ENCODE data around the gene ABHD5.

The ABHD5 gene

GRCh38 chr3:43735618-43736017 is 44.9 kb downstream of the ABHD5 start:
- Histone ChIP-seq H3K36me3 (ENCODE audit: low read depth) (no peaks in the 10 kb centered on the region), H3K4me1 (ENCODE audit: insufficient read depth, poor library complexity, severe bottlenecking) (peaks cover 2% of the 10 kb centered on the region), H3K27ac (ENCODE audit: poor library complexity, severe bottlenecking) (no peak overlapping the region), H3K9me3 (ENCODE audit: severe bottlenecking) (no peaks in the 10 kb centered on the region), H3K4me3 (ENCODE audit: severe bottlenecking) (no peak overlapping the region), H3K27me3 (ENCODE audit: insufficient read depth, poor library complexity, severe bottlenecking) (no peaks in the 10 kb centered on the region)
- no peak for ATAC-seq (ENCODE audit: low read depth)
- no peak for DNase-seq (ENCODE audit: low spot score)
- TF ChIP-seq, protein P1, sequence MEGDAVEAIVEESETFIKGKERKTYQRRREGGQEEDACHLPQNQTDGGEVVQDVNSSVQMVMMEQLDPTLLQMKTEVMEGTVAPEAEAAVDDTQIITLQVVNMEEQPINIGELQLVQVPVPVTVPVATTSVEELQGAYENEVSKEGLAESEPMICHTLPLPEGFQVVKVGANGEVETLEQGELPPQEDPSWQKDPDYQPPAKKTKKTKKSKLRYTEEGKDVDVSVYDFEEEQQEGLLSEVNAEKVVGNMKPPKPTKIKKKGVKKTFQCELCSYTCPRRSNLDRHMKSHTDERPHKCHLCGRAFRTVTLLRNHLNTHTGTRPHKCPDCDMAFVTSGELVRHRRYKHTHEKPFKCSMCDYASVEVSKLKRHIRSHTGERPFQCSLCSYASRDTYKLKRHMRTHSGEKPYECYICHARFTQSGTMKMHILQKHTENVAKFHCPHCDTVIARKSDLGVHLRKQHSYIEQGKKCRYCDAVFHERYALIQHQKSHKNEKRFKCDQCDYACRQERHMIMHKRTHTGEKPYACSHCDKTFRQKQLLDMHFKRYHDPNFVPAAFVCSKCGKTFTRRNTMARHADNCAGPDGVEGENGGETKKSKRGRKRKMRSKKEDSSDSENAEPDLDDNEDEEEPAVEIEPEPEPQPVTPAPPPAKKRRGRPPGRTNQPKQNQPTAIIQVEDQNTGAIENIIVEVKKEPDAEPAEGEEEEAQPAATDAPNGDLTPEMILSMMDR (IDR thresholded peaks at IDR 0.05; ENCODE audit: poor library complexity, severe bottlenecking), result no peak

DNA sequence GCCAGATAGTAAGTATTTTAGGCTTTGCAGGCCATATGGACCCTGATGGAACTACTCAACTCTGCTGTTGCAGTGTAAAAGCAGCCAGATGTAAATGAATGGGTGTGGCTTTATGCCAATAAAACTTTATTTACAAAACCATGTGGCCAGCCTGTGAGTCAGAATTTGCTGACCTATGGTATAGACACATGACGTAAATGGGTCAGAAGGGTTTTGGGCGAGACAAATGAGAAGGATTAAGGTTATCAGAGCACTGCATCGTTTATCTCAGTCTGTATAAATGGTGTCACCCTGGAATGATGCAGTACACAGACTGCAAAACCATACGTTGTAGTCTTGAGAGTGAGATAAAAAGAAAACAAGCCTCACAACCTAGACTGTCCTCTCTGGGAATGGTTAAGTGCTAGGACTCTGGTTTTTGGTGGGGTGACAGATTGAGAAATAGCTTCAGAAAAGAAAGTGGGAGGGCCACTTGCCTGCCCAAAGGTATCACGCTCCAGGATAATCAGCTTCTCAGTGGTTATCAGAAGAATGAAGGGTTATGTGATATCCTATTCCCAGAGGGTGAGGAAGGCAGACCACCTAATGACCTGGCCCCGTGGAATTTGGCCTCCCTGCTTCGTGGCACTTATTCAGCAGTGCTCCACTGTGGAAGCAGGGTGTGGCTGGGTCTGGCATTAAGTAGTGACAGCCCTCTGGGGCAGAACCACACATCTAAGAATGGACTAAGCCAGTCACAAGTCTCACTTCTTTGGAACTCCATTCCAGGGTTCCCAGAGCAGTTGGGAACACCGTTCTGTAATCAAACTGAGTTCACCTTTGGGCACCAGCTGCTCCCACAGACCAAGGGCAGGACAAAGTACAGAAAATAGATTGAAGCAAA is 46.1 kb downstream of the ABHD5 start:
- TF ChIP-seq, protein P1 (IDR thresholded peaks at IDR 0.05; ENCODE audit: poor library complexity, severe bottlenecking), result no peak
- ATAC-seq (ENCODE audit: low read depth) (no peak), DNase-seq (ENCODE audit: low spot score) (no peak)
- H3K27me3 ChIP-seq (ENCODE audit: insufficient read depth, poor library complexity, severe bottlenecking), result no peaks in the 10 kb centered on the region
- peaks cover 2% of the 10 kb centered on the region for H3K4me1 ChIP-seq (ENCODE audit: insufficient read depth, poor library complexity, severe bottlenecking)
- H3K27ac ChIP-seq (ENCODE audit: poor library complexity, severe bottlenecking), result no peak overlapping the region
- H3K4me3 ChIP-seq (ENCODE audit: severe bottlenecking), result no peak overlapping the region
- no peaks in the 10 kb centered on the region for H3K9me3 ChIP-seq (ENCODE audit: severe bottlenecking)
- no peaks in the 10 kb centered on the region for H3K36me3 ChIP-seq (ENCODE audit: low read depth)

DNA sequence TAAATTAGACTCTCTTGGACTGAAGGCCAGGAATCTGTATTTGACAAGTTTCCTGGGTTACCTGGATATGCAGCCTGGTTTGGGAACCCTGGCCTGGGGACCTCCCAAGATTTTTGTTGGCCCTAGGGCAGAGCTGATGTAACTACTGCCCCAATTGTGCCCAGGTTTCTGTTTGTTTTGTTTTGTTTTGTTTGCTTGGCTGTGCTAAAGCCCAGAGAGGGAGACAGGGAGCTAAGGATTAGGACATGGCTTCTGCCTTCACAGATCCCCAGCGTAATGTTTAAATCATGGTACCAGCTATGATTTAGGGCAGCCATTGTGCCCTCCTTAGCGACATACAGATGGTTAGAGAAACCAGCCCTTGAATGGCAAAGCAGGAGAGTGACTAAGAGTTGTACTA is 47.6 kb downstream of the ABHD5 start:
- H3K27ac ChIP-seq (ENCODE audit: poor library complexity, severe bottlenecking), result no peak overlapping the region
- no peak overlapping the region for H3K4me3 ChIP-seq (ENCODE audit: severe bottlenecking)
- no peaks in the 10 kb centered on the region for H3K36me3 ChIP-seq (ENCODE audit: low read depth)
- H3K4me1 ChIP-seq (ENCODE audit: insufficient read depth, poor library complexity, severe bottlenecking), result peaks cover 2% of the 10 kb centered on the region
- ATAC-seq (ENCODE audit: low read depth), result no peak
- no peaks in the 10 kb centered on the region for H3K27me3 ChIP-seq (ENCODE audit: insufficient read depth, poor library complexity, severe bottlenecking)
- DNase-seq (ENCODE audit: low spot score), result no peak
- no peaks in the 10 kb centered on the region for H3K9me3 ChIP-seq (ENCODE audit: severe bottlenecking)
- TF ChIP-seq, protein P1 (IDR thresholded peaks at IDR 0.05; ENCODE audit: poor library complexity, severe bottlenecking), result no peak

DNA sequence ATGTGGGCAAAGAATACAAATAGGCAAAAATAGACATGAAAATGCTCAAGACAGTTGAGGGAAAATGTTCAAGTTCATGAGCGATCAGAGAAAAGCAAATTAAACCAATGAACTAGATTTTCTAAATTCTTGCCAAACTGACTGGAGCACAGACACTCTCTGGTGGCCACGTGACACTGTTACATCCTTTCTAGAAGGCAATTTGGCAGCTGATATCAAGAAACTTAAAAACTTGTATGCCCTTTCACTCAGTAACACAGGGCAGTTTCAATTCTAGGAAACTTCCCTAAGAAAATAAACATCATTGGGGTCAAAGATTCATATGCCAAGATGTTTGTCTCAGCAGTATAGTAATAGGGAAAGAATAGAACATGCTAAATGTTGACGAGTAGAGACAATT is 52.2 kb downstream of the ABHD5 start:
- peaks cover 1% of the 10 kb centered on the region for H3K4me1 ChIP-seq (ENCODE audit: insufficient read depth, poor library complexity, severe bottlenecking)
- no peaks in the 10 kb centered on the region for H3K9me3 ChIP-seq (ENCODE audit: severe bottlenecking)
- no peak overlapping the region for H3K27ac ChIP-seq (ENCODE audit: poor library complexity, severe bottlenecking)
- no peaks in the 10 kb centered on the region for H3K36me3 ChIP-seq (ENCODE audit: low read depth)
- H3K27me3 ChIP-seq (ENCODE audit: insufficient read depth, poor library complexity, severe bottlenecking), result no peaks in the 10 kb centered on the region
- no peak overlapping the region for H3K4me3 ChIP-seq (ENCODE audit: severe bottlenecking)
- no peak for ATAC-seq (ENCODE audit: low read depth)
- TF ChIP-seq, protein P1 (IDR thresholded peaks at IDR 0.05; ENCODE audit: poor library complexity, severe bottlenecking), result peak; percentile 41
- DNase-seq (ENCODE audit: low spot score), result no peak

DNA sequence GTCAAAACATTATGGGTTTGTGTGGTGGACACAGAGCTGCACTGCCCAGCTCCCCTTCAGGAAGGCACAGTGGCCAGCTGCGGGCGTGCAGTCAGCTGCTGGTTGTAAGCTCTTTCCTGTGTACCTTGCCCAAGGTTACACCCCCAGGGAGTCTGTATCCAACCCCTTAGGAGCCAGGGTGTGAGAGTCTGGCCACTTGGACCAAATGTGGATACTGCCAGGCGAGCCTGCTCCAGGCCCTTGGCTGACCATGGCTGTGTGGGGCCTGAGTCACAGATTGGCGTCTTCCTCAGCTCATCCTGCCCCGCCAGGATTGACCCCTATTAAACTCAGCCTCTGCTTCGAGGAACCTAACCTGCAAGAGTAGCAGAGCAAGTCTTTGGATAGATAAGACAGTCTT is 56.9 kb downstream of the ABHD5 start:
- Histone ChIP-seq H3K27me3 (ENCODE audit: insufficient read depth, poor library complexity, severe bottlenecking) (no peaks in the 10 kb centered on the region), H3K36me3 (ENCODE audit: low read depth) (no peaks in the 10 kb centered on the region), H3K9me3 (ENCODE audit: severe bottlenecking) (no peaks in the 10 kb centered on the region), H3K27ac (ENCODE audit: poor library complexity, severe bottlenecking) (peak overlapping the region; percentile 49), H3K4me3 (ENCODE audit: severe bottlenecking) (no peak overlapping the region), H3K4me1 (ENCODE audit: insufficient read depth, poor library complexity, severe bottlenecking) (peaks cover 7% of the 10 kb centered on the region)
- DNase-seq (ENCODE audit: low spot score), result no peak
- TF ChIP-seq, protein P1 (IDR thresholded peaks at IDR 0.05; ENCODE audit: poor library complexity, severe bottlenecking), result no peak
- ATAC-seq (ENCODE audit: low read depth), result peak; percentile 50

All from RWPE2 (cell line).